HepG2 (cell line): ENCODE measurements around the gene BACH2. TPM values are rescaled to one million over a fixed set of nuclear protein-coding genes. Genes with fewer than 3 reads are reported as not detected.

Source experiments
- ATAC-seq: fragments of 200-7000 bp; cut with Tn5 transposase; 3 replicates; pipeline ENCODE4 v1.9.1; 2020; ENCODE audit warnings: mild to moderate bottlenecking, moderate library complexity
- BruUV-seq: library from RNA; stranded (reverse); fragments of 400-500 nt; replicated peaks from 2 replicates; lab custom pipeline; 2021; lab: Mats Ljungman, UMichigan
- CTCF ChIA-PET: fragments of 300-600 bp; formaldehyde crosslinking; extraction: SDS; loops from one replicate; lab custom pipeline; 2021; ENCODE audit warnings: low total read pairs, inconsistent platforms, low intra/inter-chr PET ratio; lab: Yijun Ruan, JAX
- POLR2A ChIA-PET: fragments of 350-600 bp; sonication (Branson Sonifier 250); formaldehyde crosslinking; loops from one replicate; lab custom pipeline; 2020; ENCODE audit warnings: antibody characterized with exemption, inconsistent platforms; lab: Yijun Ruan, JAX
- DNase-seq: peaks from one replicate; pipeline ENCODE4 v3.0.0-alpha.2; 2015; ENCODE audit warnings: low spot score
- FAIRE-seq: peaks from 3 replicates; lab custom pipeline; 2011; peaks lifted over from hg19 to GRCh38; lab: Jason Lieb, UNC
- H2AFZ ChIP-seq: one replicate; pipeline ENCODE4 v1.6.1; 2011; ENCODE audit warnings: low read length, inconsistent platforms
- H3K27ac ChIP-seq: fragments of 300-600 bp; 3 replicates; pipeline ENCODE4 v1.8.0; 2011; ENCODE audit warnings: mixed run types, mild to moderate bottlenecking, mixed read lengths, low read length, inconsistent platforms; ENCODE audit not compliant: insufficient read depth; ENCODE audit errors: extremely low read length
- H3K27me3 ChIP-seq, 2 experiments: fragments of 200-600 bp in 1 of 2; 2 replicates in 1 of 2; 3 replicates in 1 of 2; pipeline versions ENCODE4 v1.6.0 to v1.8.0; 2011; ENCODE audit warnings: low read length in 2 of 2, mild to moderate bottlenecking in 2 of 2, moderate library complexity in 2 of 2, inconsistent platforms in 1 of 2; ENCODE audit not compliant: insufficient read depth in 2 of 2, control insufficient read depth in 1 of 2
- H3K36me3 ChIP-seq, 2 experiments: fragments of 200-600 bp in 1 of 2; replicated peaks in 1 of 2; 2 replicates in 1 of 2; 3 replicates in 1 of 2; pipeline versions ENCODE4 v1.5.1 to v1.8.0; 2011; ENCODE audit warnings: low read length in 2 of 2, inconsistent platforms in 1 of 2; ENCODE audit not compliant: insufficient read depth in 2 of 2, control insufficient read depth in 1 of 2
- H3K4me1 ChIP-seq: 2 replicates; pipeline ENCODE4 v1.5.1; 2012; ENCODE audit warnings: low read length, inconsistent platforms; ENCODE audit not compliant: insufficient read depth
- H3K4me2 ChIP-seq: 2 replicates; pipeline ENCODE4 v1.6.0; 2011; ENCODE audit warnings: low read depth, low read length, inconsistent platforms
- H3K4me3 ChIP-seq, 3 experiments: fragments of 200-600 bp in 1 of 3; sonication (generic), shearing (Covaris generic) in 1 of 3; replicated peaks in 1 of 3; 2 replicates each; pipeline ENCODE4 v1.5.1; 2011 to 2016; ENCODE audit warnings: low read length in 3 of 3, inconsistent platforms in 2 of 3, low read depth in 2 of 3, mild to moderate bottlenecking in 2 of 3, control low read depth in 1 of 3, mixed read lengths in 1 of 3; ENCODE audit not compliant: insufficient read depth in 1 of 3
- H3K79me2 ChIP-seq: one replicate; pipeline ENCODE4 v1.6.1; 2011; ENCODE audit warnings: low read length, inconsistent platforms; ENCODE audit not compliant: insufficient read depth
- H3K9ac ChIP-seq: 2 replicates; pipeline ENCODE4 v1.6.0; 2011; ENCODE audit warnings: mild to moderate bottlenecking, low read depth, low read length, inconsistent platforms; ENCODE audit not compliant: insufficient read depth
- H3K9me3 ChIP-seq: 2 replicates; pipeline ENCODE4 v1.5.1; 2012; ENCODE audit warnings: mild to moderate bottlenecking, low read length
- H4K20me1 ChIP-seq: 2 replicates; pipeline ENCODE4 v1.6.0; 2011; ENCODE audit warnings: inconsistent platforms, mild to moderate bottlenecking, low read length, moderate library complexity; ENCODE audit not compliant: insufficient read depth
- HINFP ChIP-seq: sonication (generic); formaldehyde crosslinking; IDR thresholded peaks from 2 replicates; pipeline ENCODE4 v1.4.0; 2020; ENCODE audit warnings: low read depth, mild to moderate bottlenecking, missing genetic modification reagents
- NCOR1 ChIP-seq: fragments of 200-600 bp; sonication (generic); IDR thresholded peaks from 2 replicates; pipeline ENCODE4 v1.7.0; 2017; ENCODE audit warnings: antibody characterized with exemption, low read length, borderline replicate concordance
- PAWR ChIP-seq: sonication (generic); formaldehyde crosslinking; IDR thresholded peaks from 2 replicates; pipeline ENCODE4 v1.4.0; 2020; ENCODE audit warnings: missing genetic modification reagents, mild to moderate bottlenecking, borderline replicate concordance
- SNAPC4 ChIP-seq: sonication (generic); formaldehyde crosslinking; IDR thresholded peaks from 2 replicates; pipeline ENCODE4 v1.4.0; 2020; ENCODE audit warnings: mild to moderate bottlenecking, missing genetic modification reagents
- U2AF2 ChIP-seq: fragments of 200-400 bp; formaldehyde crosslinking; IDR thresholded peaks from 2 replicates; pipeline ENCODE4 v1.6.1; 2017; ENCODE audit warnings: low read depth, mild to moderate bottlenecking, low read length
- ZFY ChIP-seq: sonication (generic); formaldehyde crosslinking; IDR thresholded peaks from 2 replicates; pipeline ENCODE4 v1.4.0; 2020; ENCODE audit warnings: missing genetic modification reagents
- ZNF234 ChIP-seq: sonication (generic); formaldehyde crosslinking; conservative IDR thresholded peaks from 2 replicates; pipeline ENCODE4 v1.5.1; 2020; ENCODE audit warnings: mild to moderate bottlenecking, missing genetic modification reagents
- ZNF275 ChIP-seq: sonication (generic); formaldehyde crosslinking; IDR thresholded peaks from 2 replicates; pipeline ENCODE4 v1.8.0; 2022; ENCODE audit warnings: missing genetic modification reagents, mild to moderate bottlenecking, inconsistent platforms, borderline replicate concordance
- WGBS: methylation state at CpG from one replicate; pipeline ENCODE4 v1.1.6; 2017; ENCODE audit warnings: low lambda C conversion rate; 5-methylcytosine and 5-hydroxymethylcytosine counted together
- in situ Hi-C: cut with HindIII; loops from 2 replicates; pipeline ENCODE4 v1.10.0; 2017; ENCODE audit warnings: low pct_unique_long_range_greater_than_20kb; ENCODE audit not compliant: extremely low pct_ligation_motif_present
- intact Hi-C: fragments of 100-400 bp; cut with micrococcal nuclease; formaldehyde crosslinking; loops from one replicate; pipeline ENCODE4 v1.10.0; 2022; ENCODE audit not compliant: unreplicated experiment
- polyA plus RNA-seq, 8 experiments: library from polyadenylated mRNA; depleted of rRNA in 3 of 8; stranded (reverse) in 7 of 8; unstranded in 1 of 8; fragments of >200 nt; fragmentation: Illumina TruSeq in 4 of 8; extraction: Trizol in 4 of 8; gene quantifications; 2 replicates each; pipeline versions ENCODE4 v1.2.1 to v1.2.3, GENCODE V29; 2011 to 2016; ENCODE audit warnings: low read depth in 4 of 8, missing spikeins in 1 of 8, mixed read lengths in 1 of 8; ENCODE audit not compliant: insufficient read depth in 1 of 8
- total RNA-seq, 5 experiments: library from RNA; depleted of rRNA; stranded (reverse); fragments of >200 nt; fragmentation: Illumina TruSeq; extraction: Trizol; gene quantifications; 2 replicates each; pipeline ENCODE4 v1.2.3, GENCODE V29; 2016; ENCODE audit warnings: low read depth in 1 of 5

The BACH2 gene
- total and polyA plus RNA-seq, 2 of the 13 experiments (the other 11 are each of a cell fraction or from before 2014, with no cell fraction given) = 0.01 TPM; not detected in 1

GRCh38 chr6:90294008-90294511, 2.6 kb downstream of the BACH2 start:
- FAIRE-seq = no peak
- in situ Hi-C loops = loop anchor here (25.0 kb wide), 1 partner anchor 193 kb away; no protein-coding TSS in a partner anchor
- Histone ChIP-seq H2AFZ (no peak overlapping the region), H3K27me3 (peaks cover 10 to 77% of the 10 kb centered on the region in 2 experiments), H3K4me1 (peaks cover 16% of the 10 kb centered on the region), H3K9me3 (no peaks in the 10 kb centered on the region), H3K36me3 (no peaks in the 10 kb centered on the region), H3K9ac (no peak overlapping the region), H3K27ac (no peak overlapping the region), H3K4me2 (no peak overlapping the region), H4K20me1 (no peaks in the 10 kb centered on the region), H3K79me2 (no peaks in the 10 kb centered on the region), H3K4me3 (no peak overlapping the region)
- no peak for TF ChIP-seq ZFY
- TF ChIP-seq SNAPC4 (CRISPR knock-in tag) = no peak
- TF ChIP-seq U2AF2 = no peak
- TF ChIP-seq NCOR1 = no peak
- TF ChIP-seq ZNF234 (CRISPR knock-in tag) = no peak
- no peak for TF ChIP-seq HINFP (CRISPR knock-in tag)
- TF ChIP-seq PAWR (CRISPR knock-in tag) = no peak
- no peak for TF ChIP-seq ZNF275
- WGBS = 69% methylated on average over 5 of the region's 5 CpGs
- no peak for DNase-seq
- CTCF ChIA-PET = no interaction called here
- intact Hi-C loops = loop anchor here (5.0 kb wide), 1 partner anchor 352 kb away; no protein-coding TSS in a partner anchor
- no TSS peak for BruUV-seq
- POLR2A ChIA-PET = no interaction called here
- ATAC-seq = no peak
